GM18511 (cell line): Measurements from ENCODE around the gene RNLS.
"Not testable (repeated sequence)": the region's sequence is repeated elsewhere in the genome, so short reads cannot be mapped to it uniquely, and the experiment has no call there.

ENCODE experiments used
- ATAC-seq: cut with Tn5 transposase; IDR thresholded peaks from one replicate; pipeline ENCODE4 v1.9.1; 2021; ENCODE audit warnings: mild to moderate bottlenecking, moderate library complexity; ENCODE audit not compliant: unreplicated experiment

The RNLS gene

GRCh38 chr10:88312855-88313254 lies 270.3 kb downstream of the RNLS start:
- no peak for ATAC-seq

DNA sequence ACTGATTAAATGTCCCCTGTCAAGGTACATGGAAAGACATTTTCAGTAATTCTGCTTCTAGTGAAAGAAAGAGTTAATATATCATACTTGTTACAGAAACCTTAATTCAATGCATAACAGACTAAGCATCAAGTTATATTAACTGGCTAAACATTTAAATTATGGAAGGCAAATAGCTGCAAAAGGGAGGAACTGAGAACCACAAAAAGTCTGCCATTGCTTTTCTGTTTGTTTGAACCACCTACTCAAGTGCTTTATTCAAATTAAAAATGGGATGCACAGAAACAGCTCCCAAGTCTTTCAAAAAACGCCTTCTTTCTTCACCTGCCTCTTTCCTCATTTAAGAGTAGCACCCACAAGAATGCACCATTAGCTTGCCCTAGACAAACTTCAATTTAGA lies 271.9 kb downstream of the RNLS start:
- ATAC-seq: no peak

GRCh38 chr10:88309365-88309764 lies 273.8 kb downstream of the RNLS start:
- no peak for ATAC-seq

GRCh38 chr10:88308361-88308760 lies 274.8 kb downstream of the RNLS start:
- ATAC-seq: not testable (repeated sequence)

DNA sequence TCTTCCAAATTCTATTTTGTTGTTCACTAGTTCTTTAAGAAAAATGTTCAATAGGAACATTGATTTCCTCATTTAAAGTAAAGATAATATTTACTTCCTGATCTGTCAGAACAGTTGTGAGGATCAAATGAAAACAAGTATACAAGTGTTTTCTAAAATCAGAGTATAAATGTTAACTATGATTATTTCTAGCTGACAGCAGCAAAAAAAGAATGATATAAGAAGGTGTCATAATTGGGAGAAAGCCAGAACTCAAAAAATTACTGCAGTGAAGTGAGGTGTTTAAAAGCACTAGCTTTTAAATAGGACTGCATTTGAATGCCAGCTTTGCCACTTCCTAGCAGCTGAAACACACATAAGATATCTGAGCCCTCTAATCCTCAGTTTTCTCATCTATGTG lies 283.3 kb downstream of the RNLS start:
- ATAC-seq: no peak

DNA sequence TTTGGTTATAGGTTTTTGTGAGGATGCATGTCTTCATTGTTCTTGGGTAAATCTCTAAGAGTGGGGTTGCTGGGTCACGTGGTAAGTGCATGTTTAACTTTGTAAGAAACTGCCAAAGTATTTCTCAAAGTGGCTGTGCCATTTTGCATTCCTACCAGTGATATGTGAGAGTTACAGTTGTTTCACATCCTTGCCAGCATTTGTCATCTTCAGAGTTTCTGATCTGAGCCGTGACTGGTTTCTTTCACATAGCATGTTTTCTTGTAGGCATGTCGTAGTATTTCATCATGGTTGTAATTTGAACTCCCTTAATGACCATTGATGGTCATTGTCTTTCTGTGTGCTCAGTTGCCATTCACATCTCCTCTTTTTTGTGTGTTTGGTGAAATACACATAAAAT lies 286.0 kb downstream of the RNLS start:
- no peak for ATAC-seq

DNA sequence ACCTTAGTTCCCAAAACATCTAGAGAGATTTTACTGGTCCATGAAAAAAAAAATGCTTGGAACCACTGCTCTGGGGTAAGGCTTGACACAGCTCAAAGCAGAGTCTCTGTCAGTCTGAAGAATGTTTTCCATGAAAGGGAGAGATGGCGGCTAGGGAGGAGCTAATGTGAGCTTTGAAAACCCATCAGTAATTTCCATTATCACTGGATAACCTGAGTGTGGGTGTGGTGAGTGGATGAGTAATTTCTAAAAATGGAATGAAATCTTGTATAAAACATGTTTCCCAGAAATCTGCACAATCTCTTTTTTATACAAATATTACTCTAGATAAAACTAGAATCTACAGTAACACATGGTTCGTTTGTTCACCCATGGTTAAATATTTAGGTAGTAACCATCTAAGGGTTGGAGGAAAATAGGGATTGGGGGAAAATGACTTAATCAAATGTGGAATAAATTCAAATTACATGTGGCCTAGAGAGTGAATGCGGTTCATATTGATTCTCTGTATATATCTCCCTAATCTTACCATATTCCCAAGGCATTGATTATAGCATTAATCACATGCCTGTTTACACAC lies 289.4 kb downstream of the RNLS start:
- no peak for ATAC-seq

GRCh38 chr10:88293073-88293472 lies 290.0 kb downstream of the RNLS start:
- ATAC-seq: no peak

DNA sequence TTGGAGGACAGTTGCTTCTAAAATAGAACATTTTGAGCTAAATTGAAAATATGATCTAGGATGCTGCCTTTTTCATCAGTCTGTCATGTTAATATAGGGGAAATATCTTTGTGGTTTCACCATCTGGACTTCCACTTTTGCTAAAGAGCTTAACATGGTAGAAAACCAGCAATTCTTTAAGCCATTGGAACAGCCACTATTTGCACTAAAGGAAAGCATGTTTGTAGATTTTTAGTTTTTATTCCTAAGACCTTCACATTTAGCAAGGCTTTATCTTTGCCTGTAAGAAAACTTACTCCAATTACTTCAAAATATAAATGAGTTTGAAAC lies 291.0 kb downstream of the RNLS start:
- no peak for ATAC-seq

GRCh38 chr10:88291289-88292184 lies 291.6 kb downstream of the RNLS start:
- no peak for ATAC-seq

DNA sequence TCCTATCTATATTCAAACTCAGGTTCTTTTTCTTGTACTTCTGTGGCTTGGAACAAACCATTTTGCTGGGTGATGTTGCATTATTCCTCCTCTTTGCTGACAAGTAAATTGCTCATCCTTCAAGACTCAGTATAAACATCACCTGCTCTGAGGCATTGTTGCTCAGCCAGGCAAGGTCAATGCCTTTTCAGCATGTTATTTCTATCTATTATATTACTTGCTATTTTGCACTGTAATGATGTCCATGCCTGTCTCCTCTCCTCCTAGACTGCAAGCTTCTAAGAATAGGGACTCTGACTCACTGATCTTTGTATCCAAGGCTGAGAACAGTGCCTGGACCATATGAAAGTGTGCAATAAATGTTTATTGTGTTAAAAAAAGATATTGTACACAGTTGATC lies 293.8 kb downstream of the RNLS start:
- ATAC-seq: no peak

DNA sequence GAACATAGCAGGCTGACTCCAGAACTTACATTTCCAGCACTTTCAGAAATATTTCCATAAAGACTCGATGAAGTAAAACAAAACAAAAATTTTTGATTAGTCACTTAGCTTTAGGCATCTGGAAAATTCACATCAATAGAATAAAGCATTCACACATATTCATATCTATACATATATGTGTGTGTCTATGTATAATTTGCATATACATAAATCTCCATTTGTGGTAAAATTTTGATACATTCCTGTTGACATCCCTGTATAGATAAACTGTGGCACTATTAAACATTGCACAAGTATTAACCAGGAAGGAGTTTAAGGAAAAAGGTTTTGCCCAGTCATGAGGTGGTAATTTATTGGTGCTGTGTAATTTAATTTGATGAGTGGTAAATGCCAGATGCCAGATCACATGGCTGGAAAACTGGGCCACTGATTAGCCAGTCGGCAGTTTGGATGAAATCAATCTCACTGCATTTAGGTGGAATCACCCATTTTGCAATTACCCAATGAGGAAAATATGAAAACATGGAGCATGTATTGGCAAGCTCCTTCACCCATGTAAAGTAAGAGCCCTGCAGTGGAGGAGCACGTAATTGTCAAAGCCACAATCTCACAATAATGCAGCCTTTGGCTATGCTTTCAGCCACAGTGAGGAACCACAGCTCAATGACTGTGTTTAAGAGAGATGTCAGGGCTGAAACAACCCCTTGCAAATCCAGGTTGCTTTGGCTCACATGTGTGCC lies 294.6 kb downstream of the RNLS start:
- peak; percentile 61 for ATAC-seq

- no peak for ATAC-seq
Observed at GRCh38 chr10:88286030-88286429, 297.1 kb downstream of the RNLS start.

DNA sequence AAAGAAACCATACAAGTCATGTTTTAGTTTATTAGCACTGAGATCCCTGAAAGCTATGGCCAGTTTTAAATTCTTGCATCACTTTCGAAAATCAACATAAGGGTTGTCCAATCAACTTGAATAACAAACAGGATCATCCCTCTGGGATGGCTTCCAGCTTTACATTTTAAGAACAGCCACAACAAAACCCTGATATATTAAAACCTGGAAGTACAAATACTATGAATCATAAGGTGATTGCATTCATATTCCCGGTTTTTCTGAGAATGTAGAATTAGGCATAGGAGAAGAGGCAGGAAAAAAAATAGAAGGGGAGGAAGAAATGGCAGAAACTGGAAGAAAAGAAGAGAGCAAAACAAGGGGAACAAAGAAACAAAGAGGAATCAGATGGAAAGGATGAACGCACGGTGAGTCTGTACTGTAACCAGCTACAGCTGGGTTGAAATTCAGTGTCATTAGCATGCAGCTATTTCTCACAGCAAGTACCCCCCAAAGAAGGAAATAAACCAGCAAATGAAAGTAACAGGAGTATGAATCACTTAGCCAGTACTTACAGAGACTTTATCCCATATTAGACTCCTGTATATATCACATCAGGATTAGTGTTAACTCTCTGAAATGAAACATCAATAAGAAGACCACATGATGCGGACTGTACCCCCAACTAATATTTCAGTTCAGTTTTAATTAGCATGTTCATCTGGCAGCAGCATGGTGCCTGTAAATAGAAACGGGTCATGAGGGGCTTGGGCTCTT lies 301.3 kb downstream of the RNLS start:
- ATAC-seq: peak; percentile 44

- no peak for ATAC-seq
Observed at GRCh38 chr10:88280518-88280917, 302.6 kb downstream of the RNLS start.

GRCh38 chr10:88278912-88279311 lies 304.2 kb downstream of the RNLS start:
- ATAC-seq: no peak

DNA sequence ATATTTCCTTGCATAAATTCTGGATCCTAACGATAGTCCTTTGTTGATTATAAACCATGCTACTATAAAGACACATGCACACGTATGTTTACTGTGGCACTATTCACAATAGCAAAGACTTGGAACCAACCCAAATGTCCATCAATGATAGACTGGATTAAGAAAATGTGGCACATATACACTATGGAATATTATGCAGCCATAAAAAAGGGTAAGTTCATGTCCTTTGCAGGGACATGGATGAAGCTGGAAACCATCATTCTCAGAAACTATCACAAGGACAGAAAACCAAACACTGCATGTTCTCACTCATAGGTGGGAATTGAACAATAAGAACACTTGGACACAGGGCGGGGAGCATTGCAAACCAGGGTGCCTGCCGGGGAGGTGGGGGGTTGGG lies 306.2 kb downstream of the RNLS start:
- ATAC-seq: not testable (repeated sequence)

GRCh38 chr10:88274286-88274685 lies 308.8 kb downstream of the RNLS start:
- no peak for ATAC-seq

DNA sequence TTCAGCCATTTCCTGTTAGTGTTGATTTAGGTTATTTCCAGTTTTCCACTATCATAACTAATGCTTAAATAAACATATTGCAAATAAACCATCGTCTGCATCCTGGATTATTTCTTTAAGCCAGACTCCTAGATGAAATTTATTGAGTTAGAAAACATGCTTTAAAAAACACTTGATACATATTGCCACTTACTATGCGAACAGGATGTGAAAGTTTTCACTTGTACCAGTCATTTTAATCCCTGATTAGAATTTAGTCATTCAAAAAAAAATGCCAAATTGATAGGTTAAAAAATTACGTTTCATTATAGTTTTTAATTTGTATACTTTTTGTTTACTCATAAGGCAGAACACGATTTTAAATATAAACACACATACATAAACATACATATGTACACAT lies 309.6 kb downstream of the RNLS start:
- no peak for ATAC-seq

GRCh38 chr10:88271761-88272543 lies 311.2 kb downstream of the RNLS start:
- peak; percentile 25 for ATAC-seq
